Measurements from ENCODE around the gene SEMA3A. TPM values are rescaled to one million over a fixed set of nuclear protein-coding genes. Genes with fewer than 3 reads are reported as not detected.

Gene SEMA3A
- total and polyA plus RNA-seq, 2 of the 4 experiments (the other 2 are of a cell fraction): 31.2 to 213 TPM

GRCh38 chr7:84202855-84203254 is 8.3 kb upstream of the SEMA3A start:
- intact Hi-C loops (cut with micrococcal nuclease): loop anchor here (1.0 kb wide), 1 partner anchor 48 kb away; no protein-coding TSS in a partner anchor
- no CpG with 5 or more reads among the region's 1 CpG for WGBS, 2 experiments (ENCODE audit: extremely low coverage in 2 of 2, insufficient read length in 1 of 2)

More at GRCh38 chr7:84202855-84203254, 8.3 kb upstream of the SEMA3A start:
- TF ChIP-seq MAFK (IDR thresholded peaks at IDR 0.05; ENCODE audit: low read depth, low read length) (no peak), CTCF (conservative IDR thresholded peaks at IDR 0.05; ENCODE audit: low read depth, low read length) (no peak), RFX5 (IDR thresholded peaks at IDR 0.05; ENCODE audit: low read depth, low read length) (no peak), MAZ (IDR thresholded peaks at IDR 0.05; ENCODE audit: borderline replicate concordance, low read depth, low read length) (no peak), MXI1 (IDR thresholded peaks at IDR 0.05; ENCODE audit: borderline replicate concordance, low read depth, low read length) (no peak), FOS (IDR thresholded peaks at IDR 0.05; ENCODE audit: low read depth, low read length) (no peak), NFE2L2 (IDR thresholded peaks at IDR 0.05; ENCODE audit: low read depth, low read length) (no peak), SMC3 (IDR thresholded peaks at IDR 0.05; ENCODE audit: low read depth, low read length) (no peak), USF2 (IDR thresholded peaks at IDR 0.05; ENCODE audit: low read depth, low read length) (no peak)
- no peak overlapping the region for H2BK5ac ChIP-seq (ENCODE audit: low read depth, low read length, poor library complexity, severe bottlenecking)
- no peak overlapping the region for H3K4ac ChIP-seq (ENCODE audit: low read depth, low read length)
- ChIA-PET CTCF (no interaction called here), POLR2A (ENCODE audit: unreplicated experiment) (interaction anchor here (0.5 kb wide), 1 partner anchor 766 kb away, joined by 6 read pairs; no protein-coding TSS in a partner anchor)
- H3K4me1 ChIP-seq (ENCODE audit: control insufficient read depth, insufficient read depth, low read length): no peaks in the 10 kb centered on the region; the same call in 1 of the 2 replicates
- H3K18ac ChIP-seq (ENCODE audit: low read depth, low read length): no peak overlapping the region
- no peak overlapping the region for H2AK5ac ChIP-seq (ENCODE audit: low read depth, low read length)
- H3K23ac ChIP-seq (ENCODE audit: low read depth, low read length): no peak overlapping the region
- dilution Hi-C loops (cut with HindIII; ENCODE audit: low sequenced_read_pairs, unreplicated experiment): no loop called here
- H3K4me2 ChIP-seq (ENCODE audit: low read depth, low read length): no peak overlapping the region
- no peaks in the 10 kb centered on the region for H3K27me3 ChIP-seq (ENCODE audit: control insufficient read depth, insufficient read depth, low read length)
- in situ Hi-C loops (cut with MboI; ENCODE audit: low sequenced_read_pairs): no loop called here
- H2BK120ac ChIP-seq (ENCODE audit: low read depth, low read length): no peak overlapping the region
- H2BK20ac ChIP-seq (ENCODE audit: low read depth, low read length): no peak overlapping the region
- H2BK15ac ChIP-seq (ENCODE audit: low read depth, low read length): no peak overlapping the region
- H3K9me1 ChIP-seq (ENCODE audit: insufficient read depth, low read length): no peaks in the 10 kb centered on the region
- H3K4me3 ChIP-seq (ENCODE audit: insufficient read depth, low read depth, low read length): no peak overlapping the region
- ATAC-seq (ENCODE audit: low read depth) (no peak), DNase-seq (no peak)
- H2AK9ac ChIP-seq (replicated peaks; ENCODE audit: low read depth, low read length, poor library complexity): no peak overlapping the region
- H3K36me3 ChIP-seq (ENCODE audit: control insufficient read depth, insufficient read depth, low read length): no peaks in the 10 kb centered on the region
- no peak overlapping the region for H4K5ac ChIP-seq (ENCODE audit: low read depth, low read length)
- no peak overlapping the region for H3K56ac ChIP-seq (ENCODE audit: extremely low read depth, insufficient read depth, low read length)
- H3K79me1 ChIP-seq (ENCODE audit: low read depth in 1 of 2, low read length in 2 of 2): no peaks in the 10 kb centered on the region
- BruUV-seq (replicated peaks): no TSS peak
- no peak overlapping the region for H4K8ac ChIP-seq (ENCODE audit: low read depth in 2 of 2, low read length in 2 of 2)
- H3K9ac ChIP-seq (ENCODE audit: low read depth, low read length): no peak overlapping the region
- no peak overlapping the region for H3K27ac ChIP-seq (ENCODE audit: insufficient read depth, low read length)
- no peak overlapping the region for H3K14ac ChIP-seq (replicated peaks; ENCODE audit: low read depth, low read length)
- H3K9me3 ChIP-seq (ENCODE audit: control insufficient read depth, insufficient read depth, low read length): no peaks in the 10 kb centered on the region
- no peak overlapping the region for H4K91ac ChIP-seq (ENCODE audit: insufficient read depth, low read depth, low read length)
- H2AFZ ChIP-seq (replicated peaks; ENCODE audit: low read length, poor library complexity): no peak overlapping the region
- H4K20me1 ChIP-seq (ENCODE audit: insufficient read depth, low read length): no peaks in the 10 kb centered on the region
